HEK293 (cell line): Measurements from ENCODE around the gene DNAH3.

Source experiments
- HOXA7 ChIP-seq: sonication (generic); formaldehyde crosslinking; IDR thresholded peaks from 2 replicates; pipeline ENCODE4 v1.8.1; 2022; ENCODE audit warnings: missing genetic modification reagents, borderline replicate concordance
- REST ChIP-seq: fragments of 450-650 bp; formaldehyde crosslinking; IDR thresholded peaks from 2 replicates; pipeline ENCODE4 v1.5.1; 2016; ENCODE audit warnings: missing biosample characterization, missing genetic modification characterization
- ZBTB17 ChIP-seq: fragments of 450-650 bp; formaldehyde crosslinking; IDR thresholded peaks from 2 replicates; pipeline ENCODE4 v1.5.1; 2016; ENCODE audit warnings: missing biosample characterization, missing genetic modification characterization
- ZNF175 ChIP-seq: fragments of 450-650 bp; formaldehyde crosslinking; IDR thresholded peaks from 2 replicates; pipeline ENCODE4 v1.5.1; 2016; ENCODE audit warnings: missing biosample characterization, missing genetic modification characterization
- ZNF274 ChIP-seq, 2 experiments: fragments of 200-500 bp in 1 of 2; fragments of 450-650 bp in 1 of 2; sonication (Bioruptor generic) in 1 of 2; formaldehyde crosslinking in 1 of 2; IDR thresholded peaks; 2 replicates each; pipeline versions ENCODE4 v1.5.1 to v1.6.1; 2014 to 2016; ENCODE audit warnings: borderline replicate concordance in 1 of 2, inconsistent platforms in 1 of 2, low read length in 1 of 2, missing biosample characterization in 1 of 2, missing genetic modification characterization in 1 of 2
- ZNF37A ChIP-seq: fragments of 450-650 bp; IDR thresholded peaks from 2 replicates; pipeline ENCODE4 v1.5.1; 2018; ENCODE audit warnings: missing biosample characterization, missing genetic modification characterization
- ZNF473 ChIP-seq: fragments of 450-650 bp; formaldehyde crosslinking; IDR thresholded peaks from 2 replicates; pipeline ENCODE4 v1.5.1; 2017; ENCODE audit warnings: missing biosample characterization, missing genetic modification characterization
- ZNF549 ChIP-seq: fragments of 450-650 bp; IDR thresholded peaks from 2 replicates; pipeline ENCODE4 v1.5.1; 2018; ENCODE audit warnings: missing biosample characterization, missing genetic modification characterization, mild to moderate bottlenecking, inconsistent platforms, moderate library complexity
- ZNF639 ChIP-seq: fragments of 450-650 bp; formaldehyde crosslinking; IDR thresholded peaks from 2 replicates; pipeline ENCODE4 v1.5.1; 2016; ENCODE audit warnings: missing biosample characterization, missing genetic modification characterization
- ZNF701 ChIP-seq: fragments of 450-650 bp; formaldehyde crosslinking; IDR thresholded peaks from 2 replicates; pipeline ENCODE4 v1.5.1; 2016; ENCODE audit warnings: missing biosample characterization, missing genetic modification characterization
- TF ChIP-seq, protein P1 (sequence below): fragments of 450-650 bp; formaldehyde crosslinking; IDR thresholded peaks from 2 replicates; pipeline ENCODE4 v1.5.1; 2016; ENCODE audit warnings: missing biosample characterization, missing genetic modification characterization
- TF ChIP-seq, protein P2 (sequence below): fragments of 450-650 bp; formaldehyde crosslinking; IDR thresholded peaks from 2 replicates; pipeline ENCODE4 v1.5.1; 2016; ENCODE audit warnings: missing biosample characterization, missing genetic modification characterization

DNA sequence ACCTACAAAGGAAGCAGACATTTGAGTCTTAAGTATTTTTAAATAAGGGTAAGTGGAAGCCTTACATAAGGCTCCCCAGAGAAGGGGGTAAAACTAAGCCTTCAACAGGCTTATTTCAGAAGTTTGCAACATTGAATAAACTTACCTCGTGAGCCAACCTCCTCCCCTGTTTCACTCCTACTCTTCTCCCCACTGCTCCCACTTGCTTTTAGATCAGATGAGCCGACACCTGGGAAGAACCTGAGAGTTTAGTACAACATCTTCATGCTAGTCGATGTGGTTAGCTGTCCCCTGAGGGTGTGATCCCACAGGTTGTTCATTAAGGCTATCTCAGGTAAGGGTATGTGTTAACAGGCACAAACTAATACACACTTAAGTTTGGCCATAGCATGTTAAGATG, 47.0 kb upstream of the DNAH3 start:
- TF ChIP-seq HOXA7 (no peak), ZBTB17 (tag by site-specific recombination) (no peak), ZNF274 (IDR thresholded peaks at IDR 0.05; ENCODE audit: low read length) (no peak), ZNF274 (tag by site-specific recombination; IDR thresholded peaks at IDR 0.05; ENCODE audit: borderline replicate concordance) (no peak), ZNF639 (no peak), ZNF175 (tag by site-specific recombination) (no peak), ZNF549 (tag by site-specific recombination) (no peak), ZNF37A (tag by site-specific recombination) (no peak), ZNF473 (tag by site-specific recombination) (no peak), ZNF701 (tag by site-specific recombination) (no peak), REST (tag by site-specific recombination) (no peak)
- TF ChIP-seq, protein P1, sequence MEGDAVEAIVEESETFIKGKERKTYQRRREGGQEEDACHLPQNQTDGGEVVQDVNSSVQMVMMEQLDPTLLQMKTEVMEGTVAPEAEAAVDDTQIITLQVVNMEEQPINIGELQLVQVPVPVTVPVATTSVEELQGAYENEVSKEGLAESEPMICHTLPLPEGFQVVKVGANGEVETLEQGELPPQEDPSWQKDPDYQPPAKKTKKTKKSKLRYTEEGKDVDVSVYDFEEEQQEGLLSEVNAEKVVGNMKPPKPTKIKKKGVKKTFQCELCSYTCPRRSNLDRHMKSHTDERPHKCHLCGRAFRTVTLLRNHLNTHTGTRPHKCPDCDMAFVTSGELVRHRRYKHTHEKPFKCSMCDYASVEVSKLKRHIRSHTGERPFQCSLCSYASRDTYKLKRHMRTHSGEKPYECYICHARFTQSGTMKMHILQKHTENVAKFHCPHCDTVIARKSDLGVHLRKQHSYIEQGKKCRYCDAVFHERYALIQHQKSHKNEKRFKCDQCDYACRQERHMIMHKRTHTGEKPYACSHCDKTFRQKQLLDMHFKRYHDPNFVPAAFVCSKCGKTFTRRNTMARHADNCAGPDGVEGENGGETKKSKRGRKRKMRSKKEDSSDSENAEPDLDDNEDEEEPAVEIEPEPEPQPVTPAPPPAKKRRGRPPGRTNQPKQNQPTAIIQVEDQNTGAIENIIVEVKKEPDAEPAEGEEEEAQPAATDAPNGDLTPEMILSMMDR (tag by site-specific recombination): no peak
- TF ChIP-seq, protein P2, sequence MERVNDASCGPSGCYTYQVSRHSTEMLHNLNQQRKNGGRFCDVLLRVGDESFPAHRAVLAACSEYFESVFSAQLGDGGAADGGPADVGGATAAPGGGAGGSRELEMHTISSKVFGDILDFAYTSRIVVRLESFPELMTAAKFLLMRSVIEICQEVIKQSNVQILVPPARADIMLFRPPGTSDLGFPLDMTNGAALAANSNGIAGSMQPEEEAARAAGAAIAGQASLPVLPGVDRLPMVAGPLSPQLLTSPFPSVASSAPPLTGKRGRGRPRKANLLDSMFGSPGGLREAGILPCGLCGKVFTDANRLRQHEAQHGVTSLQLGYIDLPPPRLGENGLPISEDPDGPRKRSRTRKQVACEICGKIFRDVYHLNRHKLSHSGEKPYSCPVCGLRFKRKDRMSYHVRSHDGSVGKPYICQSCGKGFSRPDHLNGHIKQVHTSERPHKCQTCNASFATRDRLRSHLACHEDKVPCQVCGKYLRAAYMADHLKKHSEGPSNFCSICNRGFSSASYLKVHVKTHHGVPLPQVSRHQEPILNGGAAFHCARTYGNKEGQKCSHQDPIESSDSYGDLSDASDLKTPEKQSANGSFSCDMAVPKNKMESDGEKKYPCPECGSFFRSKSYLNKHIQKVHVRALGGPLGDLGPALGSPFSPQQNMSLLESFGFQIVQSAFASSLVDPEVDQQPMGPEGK (tag by site-specific recombination): no peak
